ENCODE data around the gene MAP3K12. TPM values are rescaled to one million over a fixed set of nuclear protein-coding genes. Genes with fewer than 3 reads are reported as not detected.

Gene MAP3K12
- total and polyA plus RNA-seq, 2 of the 13 experiments (the other 11 are each of a cell fraction or from before 2014, with no cell fraction given), result 0.20 to 1.1 TPM

GRCh38 chr12:53456654-53457366, 42.4 kb downstream of the MAP3K12 start (continued):
- no peak for TF ChIP-seq PHF21A (CRISPR knock-in tag; IDR thresholded peaks at IDR 0.05)
- TF ChIP-seq RBFOX2 (IDR thresholded peaks at IDR 0.05; ENCODE audit: low read depth, low read length), result peak; percentile 10; the same call in 1 of the 2 replicates
- TF ChIP-seq CBX2 (IDR thresholded peaks at IDR 0.05; ENCODE audit: low read depth, low read length), result no peak
- TF ChIP-seq CBX2 (CRISPR knock-in tag; IDR thresholded peaks at IDR 0.05; ENCODE audit: low read depth), result no peak

- POLR2A ChIA-PET, result interaction anchor here (1.0 to 2.8 kb wide), 6 partner anchors 8 to 75 kb away, joined by 3 to 9 read pairs (median 6); partner anchors contain the start of genes PRR13, SP1 and TARBP2
- no peak overlapping the region for H3K27ac ChIP-seq (ENCODE audit: extremely low read length, insufficient read depth, low read length)
- TF ChIP-seq ZNF136 (CRISPR knock-in tag; IDR thresholded peaks at IDR 0.05; ENCODE audit: low read depth) (no peak), PAF1 (CRISPR knock-in tag; IDR thresholded peaks at IDR 0.05) (0 out of 2 replicates have a peak, but pooled peaks have one; percentile 32), RBM22 (optimal IDR thresholded peaks at IDR 0.05; ENCODE audit: low read length) (peak; percentile 13), ZNF891 (CRISPR knock-in tag; IDR thresholded peaks at IDR 0.05) (no peak), ZBTB34 (CRISPR knock-in tag; IDR thresholded peaks at IDR 0.05) (no peak)
- WGBS (ENCODE audit: low lambda C conversion rate), result 81% methylated on average over 3 of the region's 3 CpGs
- no peaks in the 10 kb centered on the region for H3K9me3 ChIP-seq (ENCODE audit: low read length)
- H3K4me2 ChIP-seq (ENCODE audit: low read depth, low read length), result peak overlapping the region; percentile 91
- no peak overlapping the region for H3K9ac ChIP-seq (ENCODE audit: insufficient read depth, low read depth, low read length)
- no peak for ATAC-seq
- peaks cover 22 to 58% of the 10 kb centered on the region in 2 experiments for H3K36me3 ChIP-seq (replicated peaks in 1 of 2; ENCODE audit: control insufficient read depth in 1 of 2, insufficient read depth in 2 of 2, low read length in 2 of 2)
- H3K27me3 ChIP-seq (ENCODE audit: control insufficient read depth in 1 of 2, insufficient read depth in 2 of 2, low read length in 2 of 2), result no peaks in the 10 kb centered on the region
- peaks cover 56% of the 10 kb centered on the region for H4K20me1 ChIP-seq (ENCODE audit: insufficient read depth, low read length)
- no peak for DNase-seq (ENCODE audit: low spot score)
- in situ Hi-C loops (cut with HindIII; ENCODE audit: extremely low pct_ligation_motif_present, low pct_unique_long_range_greater_than_20kb), result no loop called here
- H3K79me2 ChIP-seq (ENCODE audit: insufficient read depth, low read length), result peaks cover 62% of the 10 kb centered on the region
- H3K4me1 ChIP-seq (ENCODE audit: insufficient read depth, low read length), result peaks cover 34% of the 10 kb centered on the region
- no peak overlapping the region for H2AFZ ChIP-seq (ENCODE audit: low read length)
- no TSS peak for BruUV-seq (replicated peaks)
- CTCF ChIA-PET (ENCODE audit: low intra/inter-chr PET ratio, low total read pairs), result no interaction called here
- no peak overlapping the region for H3K4me3 ChIP-seq (replicated peaks in 1 of 3; ENCODE audit: insufficient read depth in 1 of 3, low read depth in 2 of 3, low read length in 3 of 3)
- intact Hi-C loops (cut with micrococcal nuclease; ENCODE audit: unreplicated experiment), result no loop called here
- FAIRE-seq, result no peak
Measured at GRCh38 chr12:53454707-53455106, 44.6 kb downstream of the MAP3K12 start.

All from HepG2 (cell line).